GM12872 (cell line): ENCODE results near the gene CEBPG.

Experiments used
- TF ChIP-seq, protein P1 (sequence below): IDR thresholded peaks from 3 replicates; pipeline ENCODE4 v1.5.1; 2011; ENCODE audit warnings: low read depth, mild to moderate bottlenecking, low read length, moderate library complexity; ENCODE audit not compliant: insufficient read depth

Gene CEBPG

DNA sequence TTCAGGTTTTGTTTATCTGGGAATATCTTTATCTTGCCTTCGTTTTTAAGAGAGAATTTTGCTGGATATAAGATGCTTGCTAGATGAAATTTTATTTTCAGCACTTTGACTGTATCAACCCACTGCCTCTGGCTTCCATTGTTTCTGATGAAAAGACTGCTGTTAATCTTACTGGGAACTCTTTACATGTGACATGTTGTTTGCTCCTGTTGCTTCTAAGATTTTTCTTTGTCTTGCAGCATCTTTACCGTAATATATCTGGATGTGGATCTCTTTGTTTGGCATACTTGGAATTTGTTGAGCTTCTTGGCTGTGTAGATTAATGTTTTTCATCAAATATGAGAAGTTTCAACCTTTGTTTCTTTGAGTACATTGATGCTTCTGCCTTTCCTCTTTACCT is 18.0 kb upstream of the CEBPG start:
- TF ChIP-seq, protein P1, sequence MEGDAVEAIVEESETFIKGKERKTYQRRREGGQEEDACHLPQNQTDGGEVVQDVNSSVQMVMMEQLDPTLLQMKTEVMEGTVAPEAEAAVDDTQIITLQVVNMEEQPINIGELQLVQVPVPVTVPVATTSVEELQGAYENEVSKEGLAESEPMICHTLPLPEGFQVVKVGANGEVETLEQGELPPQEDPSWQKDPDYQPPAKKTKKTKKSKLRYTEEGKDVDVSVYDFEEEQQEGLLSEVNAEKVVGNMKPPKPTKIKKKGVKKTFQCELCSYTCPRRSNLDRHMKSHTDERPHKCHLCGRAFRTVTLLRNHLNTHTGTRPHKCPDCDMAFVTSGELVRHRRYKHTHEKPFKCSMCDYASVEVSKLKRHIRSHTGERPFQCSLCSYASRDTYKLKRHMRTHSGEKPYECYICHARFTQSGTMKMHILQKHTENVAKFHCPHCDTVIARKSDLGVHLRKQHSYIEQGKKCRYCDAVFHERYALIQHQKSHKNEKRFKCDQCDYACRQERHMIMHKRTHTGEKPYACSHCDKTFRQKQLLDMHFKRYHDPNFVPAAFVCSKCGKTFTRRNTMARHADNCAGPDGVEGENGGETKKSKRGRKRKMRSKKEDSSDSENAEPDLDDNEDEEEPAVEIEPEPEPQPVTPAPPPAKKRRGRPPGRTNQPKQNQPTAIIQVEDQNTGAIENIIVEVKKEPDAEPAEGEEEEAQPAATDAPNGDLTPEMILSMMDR = no peak

GRCh38 chr19:33357556-33357955 is 16.0 kb upstream of the CEBPG start:
- TF ChIP-seq, protein P1 = no peak

- TF ChIP-seq, protein P1 = no peak
These were observed 15.1 kb upstream of the CEBPG start for GRCh38 chr19:33358408-33358807.

DNA sequence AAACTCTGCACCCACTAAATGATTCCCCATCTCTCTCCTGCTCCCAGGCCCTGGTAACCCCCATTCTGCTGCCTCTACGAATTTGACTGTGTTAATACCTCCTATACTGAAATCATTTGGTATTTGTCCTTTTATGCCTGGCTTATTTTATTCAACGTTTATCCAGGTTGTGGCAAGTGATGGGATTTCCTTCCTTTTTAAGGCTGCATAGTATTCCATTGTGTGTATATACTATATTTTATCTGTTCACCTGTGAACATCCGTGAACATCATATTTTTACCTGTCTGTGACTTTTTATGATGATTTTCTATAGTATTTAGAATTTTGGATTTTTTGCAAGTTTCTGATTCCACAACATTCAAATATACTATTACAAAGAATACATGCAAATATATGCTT is 13.9 kb upstream of the CEBPG start:
- TF ChIP-seq, protein P1 = no peak

- TF ChIP-seq, protein P1 = no peak
These were observed 10.8 kb upstream of the CEBPG start for GRCh38 chr19:33362508-33363228.

DNA sequence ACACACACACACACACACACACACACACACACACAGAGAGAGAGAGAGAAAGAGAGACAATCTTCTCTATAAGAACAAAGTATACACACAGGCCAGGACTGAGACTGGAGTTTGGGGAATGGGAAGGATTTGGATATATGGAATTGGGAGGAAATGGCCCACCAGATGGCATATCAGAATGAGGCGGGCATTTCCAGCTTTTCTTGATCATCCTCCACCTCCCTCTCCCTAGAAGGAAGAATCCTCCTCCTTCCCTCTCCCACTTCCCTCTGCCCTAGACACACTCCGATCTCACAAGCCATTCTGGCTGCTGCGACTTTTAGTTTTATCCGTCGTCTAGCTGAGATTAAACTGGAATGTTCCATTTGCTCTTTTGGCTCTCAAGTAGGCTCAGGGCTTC is 10.0 kb upstream of the CEBPG start:
- TF ChIP-seq, protein P1 = no peak

GRCh38 chr19:33365691-33366090 is 7.8 kb upstream of the CEBPG start:
- TF ChIP-seq, protein P1 = no peak
